Right lobe of liver (tissue), 6 donors: Measurements from ENCODE around the gene GALNT1. TPM values are rescaled to one million over a fixed set of nuclear protein-coding genes. Genes with fewer than 3 reads are reported as not detected.

Experiments used
- ATAC-seq, 4 donors: fragments of 200-7000 bp; cut with Tn5 transposase; one replicate each; pipeline ENCODE4 v1.9.1; 2020; ENCODE audit warnings: mild to moderate bottlenecking in 4 of 4, moderate library complexity in 4 of 4
- DNase-seq, 3 donors: peaks; one replicate each; pipeline ENCODE4 v3.0.0-alpha.2; 2020
- H3K27ac ChIP-seq, 3 donors: fragments of 200-600 bp; one replicate each; pipeline ENCODE4 v1.8.0; 2022
- H3K27me3 ChIP-seq, 2 donors: fragments of 200-600 bp; one replicate each; pipeline ENCODE4 v1.8.0; 2022
- H3K36me3 ChIP-seq, 4 donors: fragments of 200-600 bp; sonication (generic) in 1 of 4; one replicate each; pipeline versions ENCODE4 v1.5.1 to v1.8.0; 2017 to 2022; ENCODE audit warnings: control low read depth in 1 of 4
- H3K4me1 ChIP-seq, 4 donors: fragments of 200-600 bp; sonication (generic) in 1 of 4; one replicate each; pipeline versions ENCODE4 v1.5.1 to v1.8.0; 2017 to 2022; ENCODE audit warnings: control low read depth in 1 of 4
- H3K4me3 ChIP-seq, 3 donors: fragments of 200-600 bp; one replicate each; pipeline ENCODE4 v1.8.0; 2022
- H3K9me3 ChIP-seq, 4 donors: fragments of 200-600 bp; sonication (generic) in 1 of 4; one replicate each; pipeline versions ENCODE4 v1.5.1 to v1.8.0; 2017 to 2022; ENCODE audit warnings: control low read depth in 1 of 4
- CTCF ChIP-seq, 4 donors: fragments of 200-600 bp in 3 of 4; fragments of 450-650 bp in 1 of 4; IDR thresholded peaks; one replicate each; pipeline versions ENCODE4 v1.5.1 to v1.8.0; 2016 to 2022; ENCODE audit warnings: antibody characterized with exemption in 4 of 4, mild to moderate bottlenecking in 2 of 4
- POLR2A ChIP-seq: fragments of 450-650 bp; IDR thresholded peaks from one replicate; pipeline ENCODE4 v1.6.1; 2017; ENCODE audit warnings: antibody characterized with exemption, mild to moderate bottlenecking
- WGBS: methylation state at CpG from one replicate; pipeline ENCODE4 v1.1.6; 2018; ENCODE audit warnings: low coverage, low lambda C conversion rate; ENCODE audit not compliant: insufficient coverage; ENCODE audit errors: missing lambda C conversion rate; 5-methylcytosine and 5-hydroxymethylcytosine counted together
- intact Hi-C, 2 donors: fragments of 100-400 bp; cut with DNase I; formaldehyde crosslinking; loops; one replicate each; pipeline versions ENCODE4 v1.11.2 to v1.14.1; 2022
- total RNA-seq, 6 experiments: library from RNA; depleted of rRNA in 2 of 6; stranded (reverse); fragments of >200 nt in 2 of 6; fragmentation: NEBNext Ultra II Directional in 3 of 6; extraction: Animal tissue kit (Norgen Biotek cat#: 25700) in 3 of 6; gene quantifications; one replicate each; pipeline versions ENCODE4 v1.1.0 to v1.2.4, GENCODE V29; 2016 to 2023
- donor health status: DM: no; HTN: yes; CAD: no.
- donor health status: DM: no; HTN: no; CAD: no.
- donor health status: DM: no; HTN: no; CAD: no.
- donor health status: DM: no; HTN: yes; CAD: no.
- donor health status: DM: no; HTN: yes; CAD: no.

The GALNT1 gene
- total RNA-seq, 6 experiments from 2014 or later, result 28.0 to 47.4 (median 40.4) TPM

GRCh38 chr18:35739778-35740177, 158.2 kb downstream of the GALNT1 start:
- no peak for TF ChIP-seq CTCF (IDR thresholded peaks at IDR 0.05)
- TF ChIP-seq POLR2A, result no peak
- Histone ChIP-seq H3K4me1 (no peaks in the 10 kb centered on the region), H3K9me3 (no peaks in the 10 kb centered on the region), H3K36me3 (no peaks in the 10 kb centered on the region), H3K27me3 (no peaks in the 10 kb centered on the region), H3K27ac (no peak overlapping the region), H3K4me3 (no peak overlapping the region)
- ATAC-seq (no peak), DNase-seq (no peak)
- intact Hi-C loops, result no loop called here

GRCh38 chr18:35740656-35741055, 159.1 kb downstream of the GALNT1 start:
- no peak overlapping the region for H3K27ac ChIP-seq
- WGBS, result 69% methylated on average over 2 of the region's 2 CpGs
- intact Hi-C loops, result no loop called here
- H3K36me3 ChIP-seq, result no peaks in the 10 kb centered on the region
- H3K27me3 ChIP-seq, result no peaks in the 10 kb centered on the region
- no peaks in the 10 kb centered on the region for H3K9me3 ChIP-seq
- TF ChIP-seq CTCF (IDR thresholded peaks at IDR 0.05) (no peak), POLR2A (no peak)
- no peak for ATAC-seq
- no peaks in the 10 kb centered on the region for H3K4me1 ChIP-seq
- H3K4me3 ChIP-seq, result no peak overlapping the region
- no peak for DNase-seq

GRCh38 chr18:35743916-35744315, 162.4 kb downstream of the GALNT1 start:
- TF ChIP-seq POLR2A (no peak), CTCF (IDR thresholded peaks at IDR 0.05) (no peak)
- no peaks in the 10 kb centered on the region for H3K27me3 ChIP-seq
- intact Hi-C loops, result no loop called here
- no peak overlapping the region for H3K4me3 ChIP-seq
- H3K4me1 ChIP-seq, result no peaks in the 10 kb centered on the region
- DNase-seq, result no peak
- H3K27ac ChIP-seq, result no peak overlapping the region
- no peaks in the 10 kb centered on the region for H3K36me3 ChIP-seq
- ATAC-seq, result no peak
- H3K9me3 ChIP-seq, result no peaks in the 10 kb centered on the region

GRCh38 chr18:35745814-35746213, 164.3 kb downstream of the GALNT1 start:
- intact Hi-C loops, result no loop called here
- Histone ChIP-seq H3K9me3 (no peaks in the 10 kb centered on the region), H3K36me3 (no peaks in the 10 kb centered on the region), H3K27me3 (no peaks in the 10 kb centered on the region), H3K4me1 (no peaks in the 10 kb centered on the region), H3K27ac (no peak overlapping the region), H3K4me3 (no peak overlapping the region)
- DNase-seq (no peak), ATAC-seq (no peak)
- TF ChIP-seq POLR2A (no peak), CTCF (IDR thresholded peaks at IDR 0.05) (no peak)
- 55% methylated on average over 4 of the region's 4 CpGs for WGBS

GRCh38 chr18:35746826-35747339, 165.3 kb downstream of the GALNT1 start:
- H3K27ac ChIP-seq, result no peak overlapping the region
- H3K4me1 ChIP-seq, result no peaks in the 10 kb centered on the region
- H3K9me3 ChIP-seq, result no peaks in the 10 kb centered on the region
- no peak overlapping the region for H3K4me3 ChIP-seq
- intact Hi-C loops, result no loop called here
- no CpG with 5 or more reads among the region's 2 CpGs for WGBS
- TF ChIP-seq CTCF (IDR thresholded peaks at IDR 0.05) (no peak), POLR2A (no peak)
- no peaks in the 10 kb centered on the region for H3K27me3 ChIP-seq
- H3K36me3 ChIP-seq, result no peaks in the 10 kb centered on the region
- DNase-seq (no peak), ATAC-seq (no peak)
